GM18507 (cell line): Measurements from ENCODE around the gene SRPRB.
A peak's percentile ranks its signal among the peaks of the same experiment; 100 is the strongest.

Experiments used
- DNase-seq: peaks from one replicate; pipeline ENCODE4 v3.0.0; 2011; ENCODE audit warnings: low read depth; ENCODE audit not compliant: insufficient read length; ENCODE audit errors: extremely low spot score
- FAIRE-seq: peaks from 2 replicates; lab custom pipeline; 2011; peaks lifted over from hg19 to GRCh38; lab: Jason Lieb, UNC

Gene SRPRB, protein sequence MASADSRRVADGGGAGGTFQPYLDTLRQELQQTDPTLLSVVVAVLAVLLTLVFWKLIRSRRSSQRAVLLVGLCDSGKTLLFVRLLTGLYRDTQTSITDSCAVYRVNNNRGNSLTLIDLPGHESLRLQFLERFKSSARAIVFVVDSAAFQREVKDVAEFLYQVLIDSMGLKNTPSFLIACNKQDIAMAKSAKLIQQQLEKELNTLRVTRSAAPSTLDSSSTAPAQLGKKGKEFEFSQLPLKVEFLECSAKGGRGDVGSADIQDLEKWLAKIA

GRCh38 chr3:133805702-133806475 lies at the start of gene SRPRB:
Gene SRPRB, plus strand, starts transcription at chr3:133805815. Its CDS starts 34 bp downstream, at chr3:133805849.
- FAIRE-seq (peak; percentile 97), DNase-seq (peak; percentile 98)

DNA sequence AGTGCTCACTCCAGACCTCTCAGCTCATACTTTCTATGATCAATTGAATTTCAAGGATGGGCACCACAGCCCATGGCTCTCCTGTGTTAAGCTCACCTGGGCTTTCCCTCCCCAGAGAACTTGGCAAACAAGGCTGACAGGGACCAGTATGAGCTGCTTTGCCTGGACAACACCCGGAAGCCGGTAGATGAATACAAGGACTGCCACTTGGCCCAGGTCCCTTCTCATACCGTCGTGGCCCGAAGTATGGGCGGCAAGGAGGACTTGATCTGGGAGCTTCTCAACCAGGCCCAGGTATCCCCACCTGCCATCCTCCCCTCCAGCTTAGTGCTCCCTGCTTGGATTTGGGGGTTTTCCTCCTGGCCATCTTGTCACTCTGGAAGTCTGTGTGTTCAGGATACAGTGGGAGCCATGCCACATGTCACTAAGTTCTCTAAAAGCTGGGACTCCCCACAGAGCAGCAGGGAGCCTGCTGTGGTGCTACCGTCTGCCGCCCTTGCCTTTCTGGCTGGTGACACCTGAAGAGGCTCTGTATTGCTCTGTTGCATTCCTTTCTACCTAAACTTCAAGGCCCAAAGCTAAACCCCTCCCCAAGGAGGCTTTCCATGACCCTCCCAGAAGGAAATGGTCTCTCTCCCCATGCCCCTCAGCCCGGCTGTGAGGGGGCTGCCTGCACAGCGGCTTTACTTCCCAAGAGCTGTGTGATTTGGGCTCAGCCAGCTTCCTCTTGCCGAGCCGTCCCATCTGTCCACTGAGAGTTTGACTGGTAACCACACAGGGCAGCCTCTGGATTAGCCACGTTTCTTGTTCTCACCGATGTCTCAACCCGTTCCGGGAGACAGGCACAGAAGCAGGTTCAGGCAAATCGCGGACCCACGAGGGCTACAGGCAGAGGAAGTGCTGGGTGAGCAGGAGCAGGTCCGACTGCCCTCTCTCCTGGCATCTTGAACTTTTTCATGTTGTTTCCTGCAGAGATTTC lies 48.6 kb upstream of the SRPRB start:
- no peak for FAIRE-seq
- DNase-seq = no peak

GRCh38 chr3:133757701-133758567 lies 47.7 kb upstream of the SRPRB start:
- no peak for DNase-seq
- FAIRE-seq = no peak

DNA sequence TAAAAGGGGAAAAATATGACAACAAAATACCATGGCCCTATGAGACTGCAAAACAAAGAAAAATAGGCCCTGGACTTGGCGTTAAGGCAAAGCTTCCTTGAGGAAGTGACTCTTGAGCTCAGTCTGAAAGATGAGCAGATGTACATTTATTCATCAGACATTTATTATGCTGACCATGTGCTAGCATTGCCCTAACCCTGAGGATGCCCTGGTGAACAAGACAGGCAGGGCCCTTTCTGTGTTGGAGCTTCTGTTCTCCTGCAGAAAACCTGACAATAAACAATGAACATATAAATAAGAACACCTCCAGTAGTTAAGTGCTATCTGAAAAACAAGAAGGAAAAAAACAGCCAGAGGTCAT lies 47.1 kb upstream of the SRPRB start:
- FAIRE-seq (no peak), DNase-seq (no peak)

DNA sequence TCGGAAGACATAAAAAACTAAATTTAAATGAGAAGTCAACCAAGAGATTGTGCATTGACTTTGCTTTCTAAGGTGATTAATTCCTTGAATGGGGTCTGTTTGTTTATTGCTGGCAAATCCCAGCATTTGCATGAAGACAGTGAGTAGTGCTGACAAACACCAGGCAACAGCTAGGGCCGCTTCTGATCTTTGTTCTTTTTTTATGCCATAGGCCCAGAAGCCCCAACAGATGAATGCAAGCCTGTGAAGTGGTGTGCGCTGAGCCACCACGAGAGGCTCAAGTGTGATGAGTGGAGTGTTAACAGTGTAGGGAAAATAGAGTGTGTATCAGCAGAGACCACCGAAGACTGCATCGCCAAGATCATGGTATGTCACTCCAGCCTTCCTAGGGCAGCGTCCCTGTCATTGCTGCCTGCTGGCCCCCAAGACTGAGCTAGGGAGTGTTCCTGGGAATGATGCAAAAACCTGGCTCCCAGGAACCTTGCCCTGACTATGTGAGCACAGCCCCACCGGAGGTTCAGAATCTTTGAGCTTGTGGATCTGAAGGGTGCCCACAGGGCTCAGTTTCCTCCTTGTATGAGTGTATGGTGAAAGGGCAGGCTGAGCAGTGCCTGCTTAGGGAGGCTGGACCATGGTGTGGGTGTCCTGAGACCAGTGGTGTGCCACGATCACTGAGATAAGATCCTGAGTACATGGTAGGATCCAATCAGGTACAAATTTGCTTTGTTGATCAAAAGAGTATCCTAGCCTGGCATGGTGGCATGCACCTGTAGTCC lies 46.5 kb upstream of the SRPRB start:
- DNase-seq (no peak), FAIRE-seq (no peak)

DNA sequence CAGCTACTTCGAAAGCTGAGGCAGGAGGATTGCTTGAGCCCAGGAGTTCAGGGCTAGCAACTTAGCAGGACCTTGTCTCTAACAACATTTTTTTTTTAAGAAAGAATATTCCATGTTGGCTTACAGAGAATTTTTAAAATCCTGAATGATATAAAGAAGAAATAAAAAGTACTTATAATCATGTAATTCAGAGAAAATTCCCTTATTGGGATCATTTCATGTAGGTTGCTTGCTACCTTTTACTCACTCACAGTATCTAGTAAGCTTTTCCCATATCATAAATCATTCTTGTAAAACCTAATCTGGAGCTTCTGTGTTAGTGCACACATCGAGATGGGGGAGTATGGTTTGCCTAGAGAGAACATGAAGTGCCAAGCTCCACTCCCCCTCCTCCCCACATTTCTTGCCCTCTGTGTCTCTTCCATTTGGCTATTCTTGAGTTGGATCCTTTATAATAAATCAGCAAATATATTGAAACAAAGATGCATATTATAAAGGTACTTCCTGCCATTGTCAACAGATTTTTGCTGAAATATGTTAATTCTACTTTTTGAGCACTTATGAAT lies 45.8 kb upstream of the SRPRB start:
- no peak for DNase-seq
- FAIRE-seq = no peak

- FAIRE-seq (no peak), DNase-seq (no peak)
These were observed 44.7 kb upstream of the SRPRB start for GRCh38 chr3:133760916-133761315.

GRCh38 chr3:133761605-133762484 lies 43.8 kb upstream of the SRPRB start:
- FAIRE-seq (peak; percentile 46), DNase-seq (no peak)

DNA sequence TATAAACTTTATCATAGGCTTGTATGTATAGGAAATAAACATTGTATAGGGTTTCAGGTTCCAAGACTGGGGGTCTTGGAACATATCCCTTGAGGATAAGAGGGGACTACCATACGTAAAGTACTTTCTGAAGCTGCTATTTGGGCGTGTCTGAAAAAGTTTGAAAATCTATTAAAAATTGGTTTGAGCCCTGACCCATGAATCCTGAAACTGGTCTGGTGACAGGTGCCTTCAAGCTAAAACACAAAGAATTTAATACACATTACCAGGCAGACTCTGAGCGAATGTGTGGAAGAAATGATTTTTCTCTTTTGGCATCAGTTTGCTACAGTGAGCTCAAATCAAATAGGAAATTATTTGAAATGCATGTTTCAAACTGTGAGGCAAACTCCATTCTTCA lies 43.1 kb upstream of the SRPRB start:
- DNase-seq (no peak), FAIRE-seq (no peak)

- FAIRE-seq = no peak
These were observed 41.6 kb upstream of the SRPRB start for GRCh38 chr3:133763797-133764683.

DNA sequence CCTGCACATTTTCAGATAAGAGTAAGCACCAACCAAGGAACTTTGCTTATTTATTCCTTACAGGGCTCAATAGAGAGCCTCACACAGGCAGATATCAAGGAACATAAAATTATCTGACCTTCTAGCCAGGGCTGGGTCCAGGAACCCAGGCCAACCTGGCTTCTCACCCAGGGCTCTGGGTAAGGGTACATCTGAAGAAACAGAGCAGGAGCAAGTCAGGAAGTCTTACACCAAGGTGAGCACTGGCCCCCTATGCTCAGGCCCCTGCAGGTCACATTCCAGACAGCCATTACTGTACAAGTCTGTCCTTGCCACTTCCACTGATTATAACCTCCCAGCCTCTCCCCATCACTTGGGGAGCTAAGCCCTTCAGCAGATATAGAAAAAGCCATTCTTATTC lies 40.4 kb upstream of the SRPRB start:
- no peak for FAIRE-seq
- DNase-seq = no peak

More at GRCh38 chr3:133763797-133764683, 41.6 kb upstream of the SRPRB start:
- DNase-seq = no peak

DNA sequence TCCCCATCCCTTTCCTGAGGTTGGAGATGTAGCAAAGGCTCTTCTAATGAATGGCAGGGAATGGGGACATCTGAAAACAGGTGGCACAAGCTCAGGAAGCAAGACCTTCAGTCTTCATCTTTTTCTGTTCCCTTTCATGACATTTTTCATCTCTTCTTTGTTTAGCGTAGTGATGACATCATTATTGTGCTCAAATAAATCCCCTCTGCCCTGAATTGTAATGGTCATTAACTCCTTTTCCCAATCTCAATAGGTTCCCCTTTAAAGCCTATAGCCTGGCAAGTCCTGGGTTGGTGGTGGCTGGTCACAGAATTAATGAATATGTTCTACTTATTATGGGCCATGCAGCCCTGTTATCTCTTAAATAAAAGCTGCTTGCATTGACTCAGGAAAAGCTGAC lies 38.0 kb upstream of the SRPRB start:
- FAIRE-seq (no peak), DNase-seq (no peak)

DNA sequence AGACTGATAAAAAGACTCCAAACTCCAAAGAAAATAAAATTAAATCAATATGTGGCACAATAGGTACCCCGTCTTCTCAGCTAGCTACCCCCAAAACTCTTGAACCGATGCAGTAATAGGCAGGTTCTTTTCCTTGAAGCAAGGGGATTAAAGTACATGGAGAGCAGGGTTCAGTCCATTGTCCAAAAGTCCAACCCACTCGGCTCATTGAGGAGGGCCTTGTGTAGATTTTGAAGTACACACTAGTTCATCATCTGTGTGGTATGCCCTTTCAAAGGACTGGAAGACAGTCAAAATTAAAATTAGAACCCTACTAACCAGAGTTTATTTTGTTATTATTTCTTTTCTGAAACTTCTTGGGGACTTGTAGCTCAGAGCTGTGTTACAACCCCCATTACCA lies 36.1 kb upstream of the SRPRB start:
- no peak for DNase-seq

GRCh38 chr3:133773732-133774131 lies 31.9 kb upstream of the SRPRB start:
- FAIRE-seq = no peak

More for the DNA sequence above, 36.1 kb upstream of the SRPRB start:
- no peak for FAIRE-seq

DNA sequence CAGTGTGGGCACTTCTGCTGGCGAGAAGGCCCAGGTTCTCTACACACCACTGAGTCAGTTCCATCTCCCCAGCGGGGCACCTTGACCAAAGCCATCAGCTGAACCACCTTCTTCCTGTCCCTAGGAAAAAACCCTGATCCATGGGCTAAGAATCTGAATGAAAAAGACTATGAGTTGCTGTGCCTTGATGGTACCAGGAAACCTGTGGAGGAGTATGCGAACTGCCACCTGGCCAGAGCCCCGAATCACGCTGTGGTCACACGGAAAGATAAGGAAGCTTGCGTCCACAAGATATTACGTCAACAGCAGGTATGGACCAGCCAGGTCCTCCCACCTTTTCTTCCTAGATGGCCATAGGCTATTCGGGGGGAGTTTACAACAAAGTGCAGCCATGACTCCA lies 30.3 kb upstream of the SRPRB start:
- no peak for FAIRE-seq

More at GRCh38 chr3:133773732-133774131, 31.9 kb upstream of the SRPRB start:
- DNase-seq = no peak

DNA sequence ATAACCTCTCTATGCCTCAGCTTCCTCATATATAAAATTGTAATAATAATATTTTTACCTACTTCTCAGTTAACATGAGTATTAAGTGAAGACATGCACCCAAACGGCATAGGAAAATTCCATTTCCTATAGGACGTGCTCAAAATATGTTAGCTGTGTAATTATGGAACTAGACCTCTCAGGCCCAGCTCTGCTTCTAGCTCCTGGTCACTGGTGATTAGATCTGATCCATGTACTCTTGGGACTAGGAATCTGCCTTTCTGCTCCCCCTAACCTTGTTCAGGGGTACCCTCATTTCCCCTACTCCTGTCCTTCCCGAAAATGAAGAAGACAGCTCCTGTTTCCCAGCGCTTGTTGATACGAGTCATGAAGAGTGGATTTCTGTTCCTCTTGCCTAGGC lies 29.8 kb upstream of the SRPRB start:
- no peak for FAIRE-seq

More for the DNA sequence above, 30.3 kb upstream of the SRPRB start:
- no peak for DNase-seq

More for the DNA sequence above, 29.8 kb upstream of the SRPRB start:
- no peak for DNase-seq
